ENCODE data around the gene SGIP1.
"Not testable (repeated sequence)": the region's sequence is repeated elsewhere in the genome, so short reads cannot be mapped to it uniquely, and the experiment has no call there.

SGIP1 gene

GRCh38 chr1:66770240-66770639 lies 236.3 kb downstream of the SGIP1 start:
- no peak for DNase-seq (ENCODE audit: low spot score)

GRCh38 chr1:66770694-66771093 lies 236.7 kb downstream of the SGIP1 start:
- no peak for DNase-seq (ENCODE audit: low spot score)

- no peak for DNase-seq (ENCODE audit: low spot score)
Measured at GRCh38 chr1:66773227-66773626, 239.3 kb downstream of the SGIP1 start.

- no peak for DNase-seq (ENCODE audit: low spot score)
Measured at GRCh38 chr1:66774438-66774837, 240.5 kb downstream of the SGIP1 start.

GRCh38 chr1:66775646-66776045 lies 241.7 kb downstream of the SGIP1 start:
- DNase-seq (ENCODE audit: low spot score) = no peak

GRCh38 chr1:66777831-66778230 lies 243.9 kb downstream of the SGIP1 start:
- DNase-seq (ENCODE audit: low spot score) = no peak

GRCh38 chr1:66778266-66778665 lies 244.3 kb downstream of the SGIP1 start:
- DNase-seq (ENCODE audit: low spot score) = no peak

GRCh38 chr1:66778969-66779368 lies 245.0 kb downstream of the SGIP1 start:
- DNase-seq (ENCODE audit: low spot score) = no peak

GRCh38 chr1:66779475-66780078 lies 245.6 kb downstream of the SGIP1 start:
- DNase-seq (ENCODE audit: low spot score) = no peak

GRCh38 chr1:66785800-66786199 lies 251.8 kb downstream of the SGIP1 start:
- DNase-seq (ENCODE audit: low spot score) = not testable (repeated sequence)

GRCh38 chr1:66787641-66788040 lies 253.7 kb downstream of the SGIP1 start:
- no peak for DNase-seq (ENCODE audit: low spot score)

GRCh38 chr1:66788231-66788939 lies 254.4 kb downstream of the SGIP1 start:
- no peak for DNase-seq (ENCODE audit: low spot score)

GRCh38 chr1:66791621-66792610 lies 258.0 kb downstream of the SGIP1 start:
- DNase-seq (ENCODE audit: low spot score) = no peak

GRCh38 chr1:66795839-66796238 lies 261.9 kb downstream of the SGIP1 start:
- DNase-seq (ENCODE audit: low spot score) = not testable (repeated sequence)

Measured in Ammon's horn (tissue), 1 donor.